Fibroblast of mammary gland (primary cell): ENCODE results near the gene KIF23.

Experiments
- DNase-seq: peaks from one replicate; pipeline ENCODE4 v3.0.0-alpha.2; 2010; ENCODE audit warnings: low read depth
- H3K4me3 ChIP-seq: 2 replicates; pipeline ENCODE4 v1.5.1; 2011; ENCODE audit warnings: low read depth, mild to moderate bottlenecking, low read length, moderate library complexity; ENCODE audit not compliant: control insufficient read depth
- TF ChIP-seq, protein P1 (sequence below): conservative IDR thresholded peaks from 2 replicates; pipeline ENCODE4 v1.5.1; 2011; ENCODE audit warnings: low read depth, low read length, inconsistent platforms; ENCODE audit not compliant: control insufficient read depth, insufficient read depth

KIF23 gene

DNA sequence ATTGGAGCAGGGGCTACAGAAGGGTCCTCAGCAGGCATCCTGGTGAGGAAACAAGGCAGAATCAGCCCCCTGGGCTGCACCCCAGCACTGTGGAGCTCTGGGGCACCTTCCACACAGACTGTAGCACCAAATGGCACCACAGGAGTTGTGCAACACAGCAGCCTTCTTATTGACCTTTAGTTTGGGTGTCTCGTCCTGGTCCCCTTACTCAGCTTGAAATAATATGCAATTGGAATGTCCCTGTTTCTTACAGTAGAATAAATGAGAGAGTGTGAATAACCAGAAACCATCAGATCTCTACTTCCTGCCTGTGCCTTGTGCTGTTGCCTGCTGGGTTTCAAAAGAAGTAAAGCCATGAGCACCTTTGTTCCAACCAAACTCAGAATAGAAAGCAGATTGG is 82.9 kb downstream of the KIF23 start:
- TF ChIP-seq, protein P1, sequence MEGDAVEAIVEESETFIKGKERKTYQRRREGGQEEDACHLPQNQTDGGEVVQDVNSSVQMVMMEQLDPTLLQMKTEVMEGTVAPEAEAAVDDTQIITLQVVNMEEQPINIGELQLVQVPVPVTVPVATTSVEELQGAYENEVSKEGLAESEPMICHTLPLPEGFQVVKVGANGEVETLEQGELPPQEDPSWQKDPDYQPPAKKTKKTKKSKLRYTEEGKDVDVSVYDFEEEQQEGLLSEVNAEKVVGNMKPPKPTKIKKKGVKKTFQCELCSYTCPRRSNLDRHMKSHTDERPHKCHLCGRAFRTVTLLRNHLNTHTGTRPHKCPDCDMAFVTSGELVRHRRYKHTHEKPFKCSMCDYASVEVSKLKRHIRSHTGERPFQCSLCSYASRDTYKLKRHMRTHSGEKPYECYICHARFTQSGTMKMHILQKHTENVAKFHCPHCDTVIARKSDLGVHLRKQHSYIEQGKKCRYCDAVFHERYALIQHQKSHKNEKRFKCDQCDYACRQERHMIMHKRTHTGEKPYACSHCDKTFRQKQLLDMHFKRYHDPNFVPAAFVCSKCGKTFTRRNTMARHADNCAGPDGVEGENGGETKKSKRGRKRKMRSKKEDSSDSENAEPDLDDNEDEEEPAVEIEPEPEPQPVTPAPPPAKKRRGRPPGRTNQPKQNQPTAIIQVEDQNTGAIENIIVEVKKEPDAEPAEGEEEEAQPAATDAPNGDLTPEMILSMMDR, result no peak
- no peak for DNase-seq
- no peak overlapping the region for H3K4me3 ChIP-seq

DNA sequence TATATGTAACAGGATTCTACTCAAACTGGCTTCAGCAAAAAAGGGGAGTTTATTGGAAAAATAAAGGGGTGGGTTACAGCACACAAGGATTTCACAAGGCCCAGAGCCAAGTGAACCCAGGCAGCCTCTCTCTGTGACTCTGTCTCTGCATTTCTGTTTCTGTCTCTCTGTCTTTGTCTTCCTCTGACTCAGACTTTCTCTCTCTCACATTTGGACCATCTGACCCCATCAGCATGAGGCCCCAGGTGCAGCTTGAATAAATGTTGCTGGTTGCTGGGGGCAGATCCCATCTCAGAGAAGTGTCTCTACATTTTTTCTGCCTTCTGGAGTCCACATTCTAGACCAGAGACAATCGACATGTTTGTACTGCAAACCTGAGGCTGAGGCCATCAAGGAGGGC is 83.5 kb downstream of the KIF23 start:
- TF ChIP-seq, protein P1, result no peak
- no peak overlapping the region for H3K4me3 ChIP-seq
- DNase-seq, result no peak
